ENCODE measurements around the gene NPW.

Gene NPW

GRCh38 chr16:2037115-2037514 lies 17.5 kb downstream of the NPW start:
- DNase-seq, result no peak

- DNase-seq, result no peak
Observed at GRCh38 chr16:2037647-2038381, 18.2 kb downstream of the NPW start.

GRCh38 chr16:2038382-2039231 lies 19.0 kb downstream of the NPW start:
- no peak for DNase-seq

- no peak for DNase-seq
Observed at GRCh38 chr16:2039274-2040031, 19.9 kb downstream of the NPW start.

- no peak for DNase-seq
Observed at GRCh38 chr16:2040041-2040786, 20.6 kb downstream of the NPW start.

- DNase-seq, result no peak
Observed at GRCh38 chr16:2040787-2041522, 21.4 kb downstream of the NPW start.

GRCh38 chr16:2042171-2042985 lies 22.8 kb downstream of the NPW start:
- no peak for DNase-seq

- no peak for DNase-seq
Observed at GRCh38 chr16:2042986-2043666, 23.5 kb downstream of the NPW start.

- no peak for DNase-seq
Observed at GRCh38 chr16:2043667-2044451, 24.3 kb downstream of the NPW start.

- DNase-seq, result no peak
Observed at GRCh38 chr16:2044541-2044940, 25.0 kb downstream of the NPW start.

GRCh38 chr16:2045965-2046892 lies 26.6 kb downstream of the NPW start:
- no peak for DNase-seq

- DNase-seq, result no peak
Observed at GRCh38 chr16:2046893-2047329, 27.3 kb downstream of the NPW start.

GRCh38 chr16:2047330-2048115 lies 27.9 kb downstream of the NPW start, which contains the start of the genes NTHL1 and TSC2:
Gene NTHL1, minus strand, starts transcription at chr16:2047834. Its CDS starts 11 bp downstream, at chr16:2047823.
Gene TSC2, plus strand, starts transcription at chr16:2047985. Its CDS starts 631 bp downstream, at chr16:2048616.
- DNase-seq, result peak; percentile 95

- DNase-seq, result no peak
Observed at GRCh38 chr16:2048116-2048543, 28.5 kb downstream of the NPW start.

- no peak for DNase-seq
Observed at GRCh38 chr16:2053211-2053610, 33.6 kb downstream of the NPW start.

- DNase-seq, result no peak
Observed at GRCh38 chr16:2053897-2054296, 34.3 kb downstream of the NPW start.

GRCh38 chr16:2054543-2055245 lies 35.1 kb downstream of the NPW start:
- no peak for DNase-seq

Data from stimulated activated CD4-positive, alpha-beta T cell treated with anti-CD3 and anti-CD28 coated beads, Interleukin-1b, Interleukin-23, amount 100 ng/mL, for 48 hours (primary cell).